NT2/D1 (cell line): ENCODE results near the gene CIAO2B.

ENCODE experiments used
- DNase-seq: peaks from one replicate; pipeline ENCODE4 v3.0.0-alpha.2; 2011; ENCODE audit warnings: low read depth, low spot score
- H3K27me3 ChIP-seq: 2 replicates; pipeline ENCODE4 v1.6.0; 2011; ENCODE audit warnings: mild to moderate bottlenecking; ENCODE audit not compliant: insufficient read length, insufficient read depth
- H3K36me3 ChIP-seq: 2 replicates; pipeline ENCODE4 v1.6.1; 2011; ENCODE audit warnings: mild to moderate bottlenecking, low read length, mixed read lengths; ENCODE audit not compliant: insufficient read depth, insufficient read length
- H3K4me1 ChIP-seq: 2 replicates; pipeline ENCODE4 v1.5.1; 2011; ENCODE audit not compliant: insufficient read depth, insufficient read length
- H3K4me3 ChIP-seq: 2 replicates; pipeline ENCODE4 v1.5.1; 2011; ENCODE audit warnings: low read depth; ENCODE audit not compliant: insufficient read length
- H3K9ac ChIP-seq: 2 replicates; pipeline ENCODE4 v1.6.0; 2011; ENCODE audit warnings: low read depth; ENCODE audit not compliant: insufficient read length
- H3K9me3 ChIP-seq: 2 replicates; pipeline ENCODE4 v1.5.1; 2011; ENCODE audit warnings: mild to moderate bottlenecking, low read length; ENCODE audit not compliant: insufficient read depth
- SUZ12 ChIP-seq: IDR thresholded peaks from 2 replicates; pipeline ENCODE4 v1.6.1; 2011; ENCODE audit not compliant: insufficient read length, insufficient read depth; ENCODE audit errors: extremely low read depth
- YY1 ChIP-seq: IDR thresholded peaks from 2 replicates; pipeline ENCODE4 v1.6.1; 2011; ENCODE audit not compliant: insufficient read length, insufficient read depth
- ZNF274 ChIP-seq: IDR thresholded peaks from 2 replicates; pipeline ENCODE4 v1.6.1; 2011; ENCODE audit warnings: mild to moderate bottlenecking, low read depth, low read length

CIAO2B gene

DNA sequence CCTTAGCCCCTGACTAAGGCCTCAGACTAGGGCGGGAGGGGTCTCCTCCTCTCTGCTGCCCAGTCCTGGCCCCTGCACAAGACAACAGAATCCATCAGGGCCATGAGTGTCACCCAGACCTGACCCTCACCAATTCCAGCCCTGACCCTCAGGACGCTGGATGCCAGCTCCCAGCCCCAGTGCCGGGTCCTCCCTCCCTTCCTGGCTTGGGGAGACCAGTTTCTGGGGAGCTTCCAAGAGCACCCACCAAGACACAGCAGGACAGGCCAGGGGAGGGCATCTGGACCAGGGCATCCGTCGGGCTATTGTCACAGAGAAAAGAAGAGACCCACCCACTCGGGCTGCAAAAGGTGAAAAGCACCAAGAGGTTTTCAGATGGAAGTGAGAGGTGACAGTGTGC lies 39.5 kb upstream of the CIAO2B start:
- no peak overlapping the region for H3K4me3 ChIP-seq
- DNase-seq: no peak
- peaks cover 16% of the 10 kb centered on the region for H3K4me1 ChIP-seq
- no peak for TF ChIP-seq ZNF274
- H3K9ac ChIP-seq: no peak overlapping the region
- H3K27me3 ChIP-seq: no peaks in the 10 kb centered on the region
- H3K9me3 ChIP-seq: peaks cover 9% of the 10 kb centered on the region; the same call in 1 of the 2 replicates
- H3K36me3 ChIP-seq: no peaks in the 10 kb centered on the region

GRCh38 chr16:66972983-66973382 lies 38.8 kb upstream of the CIAO2B start:
- no peak for DNase-seq
- H3K36me3 ChIP-seq: no peaks in the 10 kb centered on the region
- H3K9ac ChIP-seq: no peak overlapping the region
- H3K9me3 ChIP-seq: peaks cover 9% of the 10 kb centered on the region; the same call in 1 of the 2 replicates
- no peaks in the 10 kb centered on the region for H3K27me3 ChIP-seq
- TF ChIP-seq YY1: no peak
- TF ChIP-seq ZNF274: no peak
- no peak for TF ChIP-seq SUZ12
- H3K4me1 ChIP-seq: peaks cover 16% of the 10 kb centered on the region
- H3K4me3 ChIP-seq: no peak overlapping the region

GRCh38 chr16:66970775-66971720 lies 36.8 kb upstream of the CIAO2B start:
- TF ChIP-seq SUZ12 (no peak), YY1 (no peak), ZNF274 (no peak)
- H3K27me3 ChIP-seq: no peaks in the 10 kb centered on the region
- H3K9ac ChIP-seq: no peak overlapping the region
- no peaks in the 10 kb centered on the region for H3K36me3 ChIP-seq
- no peak for DNase-seq
- peaks cover 9% of the 10 kb centered on the region; the same call in 1 of the 2 replicates for H3K9me3 ChIP-seq
- no peak overlapping the region for H3K4me3 ChIP-seq
- peaks cover 10% of the 10 kb centered on the region for H3K4me1 ChIP-seq

DNA sequence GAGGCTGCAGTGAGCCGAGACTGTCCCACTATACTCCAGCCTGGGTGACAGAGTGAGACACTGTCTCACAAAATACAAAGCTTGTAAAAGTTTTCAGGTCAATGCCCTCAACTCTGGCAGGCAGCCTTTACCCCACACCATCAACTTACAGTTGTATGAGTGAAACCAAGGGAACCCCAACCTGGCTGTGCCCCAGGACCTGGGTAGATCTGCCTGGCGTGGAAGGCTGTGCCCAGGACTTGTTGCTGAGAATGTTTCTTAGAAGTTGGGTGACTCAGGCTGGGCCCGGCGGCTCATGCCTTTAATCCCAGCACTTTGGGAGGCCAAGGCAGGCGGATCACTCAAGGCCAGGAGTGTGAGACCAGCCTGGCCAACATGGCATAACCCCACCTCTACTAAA lies 34.6 kb upstream of the CIAO2B start:
- peaks cover 10% of the 10 kb centered on the region for H3K4me1 ChIP-seq
- H3K9me3 ChIP-seq: peaks cover 4% of the 10 kb centered on the region; the same call in 1 of the 2 replicates
- H3K27me3 ChIP-seq: no peaks in the 10 kb centered on the region
- TF ChIP-seq ZNF274 (no peak), YY1 (no peak), SUZ12 (no peak)
- no peak for DNase-seq
- H3K9ac ChIP-seq: no peak overlapping the region
- H3K36me3 ChIP-seq: no peaks in the 10 kb centered on the region
- no peak overlapping the region for H3K4me3 ChIP-seq

- H3K4me1 ChIP-seq: no peaks in the 10 kb centered on the region
- H3K9me3 ChIP-seq: no peaks in the 10 kb centered on the region
- no peak for DNase-seq
- TF ChIP-seq YY1 (no peak), ZNF274 (no peak), SUZ12 (no peak)
- H3K27me3 ChIP-seq: no peaks in the 10 kb centered on the region
- H3K36me3 ChIP-seq: no peaks in the 10 kb centered on the region
- H3K4me3 ChIP-seq: no peak overlapping the region
- no peak overlapping the region for H3K9ac ChIP-seq
Observed at GRCh38 chr16:66964049-66964448, 29.8 kb upstream of the CIAO2B start.

- H3K9ac ChIP-seq: peak overlapping the region; percentile 34
- H3K4me3 ChIP-seq: no peak overlapping the region
Observed at GRCh38 chr16:66961914-66962313, 27.7 kb upstream of the CIAO2B start.

DNA sequence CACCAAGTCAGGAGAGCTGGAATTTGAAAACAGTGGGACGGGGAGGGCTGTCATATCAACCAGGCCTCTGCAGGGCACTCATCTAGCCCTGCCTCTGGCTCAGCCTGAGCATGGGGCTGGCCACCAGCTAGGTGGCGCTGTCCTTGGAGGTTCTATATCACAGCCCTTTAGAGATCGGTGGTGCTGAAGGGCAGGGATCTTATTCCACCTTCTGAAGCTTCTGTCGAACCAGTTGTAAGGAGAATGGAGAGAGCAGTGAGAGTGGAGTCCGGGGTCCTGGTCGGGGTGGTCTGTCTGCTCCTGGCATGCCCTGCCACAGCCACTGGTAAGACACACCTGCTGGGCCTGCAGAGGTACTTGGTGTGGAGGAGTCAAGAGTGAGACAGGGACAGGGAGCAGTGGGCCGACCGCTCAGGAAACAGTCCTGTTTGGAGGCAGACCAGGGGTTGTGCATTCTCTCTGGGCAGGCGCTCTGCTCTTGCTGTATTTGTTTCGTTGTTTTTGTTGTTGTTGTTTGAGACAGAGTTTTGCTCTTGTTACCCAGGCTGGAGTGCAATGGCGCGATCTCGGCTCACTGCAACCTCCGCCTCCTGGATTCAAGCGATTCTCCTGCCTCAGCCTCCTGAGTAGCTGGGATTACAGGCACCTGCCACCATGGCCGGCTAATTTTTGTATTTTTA lies 27.0 kb upstream of the CIAO2B start, which contains the start of gene CES3:
Gene CES3 (plus strand): TSS at position 202 of the 680 bp plus-strand sequence. CDS start 42 bp downstream, at position 244.
- H3K9ac ChIP-seq: peak within 1 kb of the TSS; percentile 53
- H3K36me3 ChIP-seq: no peaks in the 10 kb centered on the region
- no peak for TF ChIP-seq SUZ12
- no peak for TF ChIP-seq YY1
- no peak for TF ChIP-seq ZNF274
- DNase-seq: peak; percentile 84
- H3K4me3 ChIP-seq: peak within 1 kb of the TSS; percentile 48
- H3K9me3 ChIP-seq: no peaks in the 10 kb centered on the region
- H3K4me1 ChIP-seq: no peaks in the 10 kb centered on the region
- H3K27me3 ChIP-seq: peaks cover 4% of the 10 kb centered on the region

More at GRCh38 chr16:66961914-66962313, 27.7 kb upstream of the CIAO2B start:
- no peak for TF ChIP-seq YY1
- TF ChIP-seq ZNF274: no peak
- no peak for TF ChIP-seq SUZ12
- no peaks in the 10 kb centered on the region for H3K36me3 ChIP-seq
- DNase-seq: no peak
- H3K9me3 ChIP-seq: no peaks in the 10 kb centered on the region
- H3K4me1 ChIP-seq: no peaks in the 10 kb centered on the region
- H3K27me3 ChIP-seq: peaks cover 4% of the 10 kb centered on the region
